ENCODE data around the gene CLCA1. TPM values are rescaled to one million over a fixed set of nuclear protein-coding genes. Genes with fewer than 3 reads are reported as not detected.

CLCA1 gene
- polyA plus RNA-seq, 2 of the 4 experiments (the other 2 are of a cell fraction) = not detected

- no peaks in the 10 kb centered on the region for H3K4me1 ChIP-seq
These were observed 21.4 kb upstream of the CLCA1 start for GRCh38 chr1:86447198-86447790.

GRCh38 chr1:86448670-86449069 is 20.1 kb upstream of the CLCA1 start:
- TF ChIP-seq RARB (CRISPR knock-in tag; IDR thresholded peaks at IDR 0.05) = no peak
- TF ChIP-seq RAD21 (conservative IDR thresholded peaks at IDR 0.05 in 1 of 2, IDR thresholded peaks at IDR 0.05 in 1 of 2) = no peak
- TF ChIP-seq ESRRA (IDR thresholded peaks at IDR 0.05; ENCODE audit: borderline replicate concordance, low read length) = no peak
- no peak for TF ChIP-seq KDM1A (IDR thresholded peaks at IDR 0.05; ENCODE audit: low read depth)
- no peak for TF ChIP-seq TFCP2L1 (CRISPR knock-in tag; IDR thresholded peaks at IDR 0.05)
- TF ChIP-seq E2F6 (IDR thresholded peaks at IDR 0.05; ENCODE audit: borderline replicate concordance, low read depth) = no peak
- no peak for TF ChIP-seq RCOR1 (IDR thresholded peaks at IDR 0.05; ENCODE audit: low read depth, low read length)
- TF ChIP-seq MAFK (IDR thresholded peaks at IDR 0.05; ENCODE audit: partially characterized antibody) = no peak
- no peak for TF ChIP-seq NR3C1 (IDR thresholded peaks at IDR 0.05)
- TF ChIP-seq POLR2A (IDR thresholded peaks at IDR 0.05; ENCODE audit: low read length) = no peak
- no peak for TF ChIP-seq ELK1 (IDR thresholded peaks at IDR 0.05; ENCODE audit: low read depth, low read length)
- no peak for TF ChIP-seq FOXS1 (CRISPR knock-in tag; IDR thresholded peaks at IDR 0.05)
- TF ChIP-seq HES2 (IDR thresholded peaks at IDR 0.05) = no peak
- TF ChIP-seq EP300 (IDR thresholded peaks at IDR 0.05) = no peak
- ChIA-PET POLR2A (no interaction called here), CTCF (interaction anchor here (1.2 kb wide), 1 partner anchor 12 kb away, joined by 3 read pairs; no protein-coding TSS in a partner anchor)
- FAIRE-seq (no peak), ATAC-seq (no peak), DNase-seq (ENCODE audit: low read depth in 1 of 2, low spot score in 1 of 2) (no peak)
- H3K27ac ChIP-seq = no peak overlapping the region
- H3K4me3 ChIP-seq = no peak overlapping the region
- H3K4me1 ChIP-seq = no peaks in the 10 kb centered on the region
- no peak overlapping the region for H3K4me2 ChIP-seq
- no peaks in the 10 kb centered on the region for H3K9me3 ChIP-seq
- WGBS (ENCODE audit: missing lambda C conversion rate) = 88% methylated on average over 1 of the region's 1 CpG

More at GRCh38 chr1:86447198-86447790, 21.4 kb upstream of the CLCA1 start:
- ATAC-seq (no peak), FAIRE-seq (no peak), DNase-seq (ENCODE audit: low read depth in 1 of 2, low spot score in 1 of 2) (no peak)
- Histone ChIP-seq H3K4me2 (no peak overlapping the region), H3K9me3 (no peaks in the 10 kb centered on the region), H3K4me3 (no peak overlapping the region), H3K27ac (no peak overlapping the region)
- TF ChIP-seq HMGXB4 (CRISPR knock-in tag; IDR thresholded peaks at IDR 0.05; ENCODE audit: borderline replicate concordance) = no peak
- no peak for TF ChIP-seq MAX (IDR thresholded peaks at IDR 0.05)
- TF ChIP-seq CHD2 (IDR thresholded peaks at IDR 0.05; ENCODE audit: low read length, partially characterized antibody) = no peak
- no peak for TF ChIP-seq HOXB5 (CRISPR knock-in tag; IDR thresholded peaks at IDR 0.05)
- peak; percentile 46 for TF ChIP-seq MAFK (IDR thresholded peaks at IDR 0.05; ENCODE audit: partially characterized antibody)
- no peak for TF ChIP-seq RFX5 (IDR thresholded peaks at IDR 0.05)
- POLR2A ChIA-PET = no interaction called here
- CTCF ChIA-PET = no interaction called here
- WGBS (ENCODE audit: missing lambda C conversion rate) = 61% methylated on average over 4 of the region's 4 CpGs

- CTCF ChIA-PET = interaction anchor here (1.2 kb wide), 1 partner anchor 11 kb away, joined by 3 read pairs; no protein-coding TSS in a partner anchor
- Histone ChIP-seq H3K4me1 (no peaks in the 10 kb centered on the region), H3K4me3 (no peak overlapping the region), H3K9me3 (no peaks in the 10 kb centered on the region), H3K27ac (no peak overlapping the region), H3K4me2 (no peak overlapping the region)
- WGBS (ENCODE audit: missing lambda C conversion rate) = 84% methylated on average over 1 of the region's 1 CpG
- TF ChIP-seq GATA3 (IDR thresholded peaks at IDR 0.05; ENCODE audit: borderline replicate concordance) (no peak), HOXB5 (CRISPR knock-in tag; IDR thresholded peaks at IDR 0.05) (no peak), POLR2AphosphoS2 (conservative IDR thresholded peaks at IDR 0.05; ENCODE audit: low read length) (no peak)
- POLR2A ChIA-PET = no interaction called here
- FAIRE-seq (no peak), ATAC-seq (no peak), DNase-seq (ENCODE audit: low read depth in 1 of 2, low spot score in 1 of 2) (no peak)
These were observed 19.6 kb upstream of the CLCA1 start for GRCh38 chr1:86449103-86449502.

Measured in A549 (cell line).